ENCODE results near the gene TCEAL3. TPM values are rescaled to one million over a fixed set of nuclear protein-coding genes. Genes with fewer than 3 reads are reported as not detected.

Gene TCEAL3
- total and polyA plus RNA-seq, 10 of the 15 experiments (the other 5 are each of a cell fraction or from before 2014, with no cell fraction given) = 0.98 to 19.0 (median 11.7) TPM

DNA sequence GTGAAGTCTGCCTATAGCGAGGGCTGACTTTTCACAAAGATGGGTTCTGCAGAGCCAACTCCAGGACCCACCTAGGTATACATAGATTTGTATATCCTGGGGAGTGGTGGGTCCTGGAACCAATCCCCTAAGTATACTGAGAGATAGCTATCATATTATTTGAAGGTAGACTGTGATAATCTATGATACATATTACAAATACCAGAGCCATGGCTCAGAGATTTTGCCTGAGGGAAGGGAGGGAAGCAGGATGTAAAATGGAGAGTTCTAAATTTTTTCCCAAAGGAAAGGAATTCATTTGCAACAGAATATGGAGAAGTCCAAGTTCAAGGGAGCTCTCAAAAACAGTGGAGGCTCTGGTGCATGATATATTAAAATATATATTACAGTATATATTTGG, 7.2 kb downstream of the TCEAL3 start:
- no peak for ATAC-seq
- RAD21 ChIA-PET (ENCODE audit: unreplicated experiment) = no interaction called here
- no peak for DNase-seq (ENCODE audit: low read depth, low spot score)
- POLR2A ChIA-PET = no interaction called here
- no peak overlapping the region for H3K9ac ChIP-seq (ENCODE audit: control insufficient read depth, insufficient read depth, low read length)
- no peak overlapping the region for H2AFZ ChIP-seq (ENCODE audit: control insufficient read depth, low read depth, low read length)
- TF ChIP-seq IRF4 (IDR thresholded peaks at IDR 0.05; ENCODE audit: low read depth, low read length) (no peak), YBX1 (IDR thresholded peaks at IDR 0.05) (no peak), SUPT20H (IDR thresholded peaks at IDR 0.05; ENCODE audit: borderline replicate concordance, control insufficient read depth, low read depth, low read length) (no peak), SMC3 (IDR thresholded peaks at IDR 0.05; ENCODE audit: borderline replicate concordance, low read length) (no peak), TCF12 (IDR thresholded peaks at IDR 0.05; ENCODE audit: low read depth, low read length) (no peak), DPF2 (IDR thresholded peaks at IDR 0.05) (no peak)
- no peaks in the 10 kb centered on the region for H4K20me1 ChIP-seq (ENCODE audit: control insufficient read depth, insufficient read depth)
- no peaks in the 10 kb centered on the region for H3K27me3 ChIP-seq (replicated peaks in 1 of 2; ENCODE audit: control insufficient read depth in 2 of 2, insufficient read depth in 2 of 2, low read length in 1 of 2)
- FAIRE-seq = no peak
- BruUV-seq (replicated peaks) = no TSS peak
- H3K27ac ChIP-seq (ENCODE audit: control insufficient read depth, insufficient read depth) = no peak overlapping the region
- H3K79me2 ChIP-seq (ENCODE audit: control insufficient read depth, insufficient read depth, low read length) = no peaks in the 10 kb centered on the region
- SMC1A ChIA-PET (ENCODE audit: uncharacterized antibody, unreplicated experiment) = interaction anchor here (0.6 to 1.0 kb wide), 2 partner anchors 20 to 82 kb away, joined by 3 read pairs; no protein-coding TSS in a partner anchor
- intact Hi-C loops (cut with micrococcal nuclease; ENCODE audit: unreplicated experiment) (no loop called here), in situ Hi-C loops (cut with MboI) (no loop called here)
- CTCF ChIA-PET = no interaction called here
- H3K4me1 ChIP-seq (ENCODE audit: control insufficient read depth, insufficient read depth, low read length) = no peaks in the 10 kb centered on the region
- no peak overlapping the region for H3K4me2 ChIP-seq (ENCODE audit: control insufficient read depth, insufficient read depth)
- no peak overlapping the region for H3K4me3 ChIP-seq
- no peaks in the 10 kb centered on the region for H3K36me3 ChIP-seq (ENCODE audit: control insufficient read depth in 2 of 2, insufficient read depth in 2 of 2, low read length in 1 of 2)
- 42% methylated on average over 1 of the region's 1 CpG for WGBS (ENCODE audit: insufficient coverage, insufficient replicate concordance, low lambda C conversion rate, missing lambda C conversion rate)
- H3K9me3 ChIP-seq (replicated peaks; ENCODE audit: control insufficient read depth, insufficient read depth, low read length) = no peaks in the 10 kb centered on the region

DNA sequence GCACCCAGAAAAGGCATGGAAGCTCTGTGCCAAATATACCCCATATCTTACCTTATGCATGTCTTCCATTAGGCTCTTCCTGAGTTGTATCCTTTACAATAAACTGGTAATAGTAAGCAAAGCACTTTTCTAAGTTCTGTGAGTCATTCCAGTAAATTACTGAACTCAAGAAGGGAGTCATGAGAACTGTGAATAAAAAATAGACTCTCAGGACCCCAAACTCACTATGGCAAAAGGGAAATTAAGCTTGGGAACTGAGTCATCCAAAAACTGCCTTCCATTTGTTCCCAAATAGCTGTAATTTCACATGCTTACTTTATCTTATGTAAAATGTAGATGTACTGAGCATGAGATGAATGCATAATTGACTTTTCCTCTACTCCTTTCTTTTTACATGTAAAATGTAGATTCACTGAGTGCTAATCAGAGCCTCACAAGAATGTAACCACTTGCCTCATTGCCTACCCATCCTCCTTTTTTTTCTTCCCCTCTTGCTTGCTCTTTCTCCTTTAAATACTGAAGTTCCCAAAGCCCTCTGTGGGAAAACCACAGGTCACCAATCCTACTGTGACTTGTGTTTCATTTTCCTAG, 8.1 kb downstream of the TCEAL3 start:
- in situ Hi-C loops (cut with MboI) = no loop called here
- no peak for TF ChIP-seq MLLT1 (IDR thresholded peaks at IDR 0.05)
- no peak for TF ChIP-seq TCF12 (IDR thresholded peaks at IDR 0.05; ENCODE audit: low read depth, low read length)
- no peak for TF ChIP-seq CBFB (IDR thresholded peaks at IDR 0.05; ENCODE audit: low read depth)
- TF ChIP-seq YY1 (IDR thresholded peaks at IDR 0.05; ENCODE audit: low read depth, low read length) = no peak
- TF ChIP-seq EGR1 (IDR thresholded peaks at IDR 0.05; ENCODE audit: borderline replicate concordance in 1 of 2, low read depth in 2 of 2, low read length in 2 of 2) = no peak
- TF ChIP-seq BHLHE40 (IDR thresholded peaks at IDR 0.05; ENCODE audit: borderline replicate concordance in 1 of 2, low read depth in 2 of 2, low read length in 1 of 2) = no peak
- TF ChIP-seq KLF5 (IDR thresholded peaks at IDR 0.05; ENCODE audit: partially characterized antibody) = no peak
- no peak for TF ChIP-seq ZBTB33 (IDR thresholded peaks at IDR 0.05)
- TF ChIP-seq JUND (IDR thresholded peaks at IDR 0.05; ENCODE audit: low read depth, low read length) = no peak
- no peak for TF ChIP-seq NRF1 (conservative IDR thresholded peaks at IDR 0.05; ENCODE audit: low read depth, low read length)
- no peak for TF ChIP-seq KDM1A (IDR thresholded peaks at IDR 0.05; ENCODE audit: borderline replicate concordance)

More for the DNA sequence above, 8.1 kb downstream of the TCEAL3 start:
- SMC1A ChIA-PET (ENCODE audit: uncharacterized antibody, unreplicated experiment) = interaction anchor here (1.0 kb wide), 1 partner anchor 21 kb away, joined by 3 read pairs; no protein-coding TSS in a partner anchor
- Histone ChIP-seq H3K4me3 (no peak overlapping the region), H3K27ac (ENCODE audit: control insufficient read depth, insufficient read depth) (no peak overlapping the region), H3K27me3 (replicated peaks in 1 of 2; ENCODE audit: control insufficient read depth in 2 of 2, insufficient read depth in 2 of 2, low read length in 1 of 2) (no peaks in the 10 kb centered on the region), H3K9ac (ENCODE audit: control insufficient read depth, insufficient read depth, low read length) (no peak overlapping the region), H4K20me1 (ENCODE audit: control insufficient read depth, insufficient read depth) (no peaks in the 10 kb centered on the region), H3K79me2 (ENCODE audit: control insufficient read depth, insufficient read depth, low read length) (no peaks in the 10 kb centered on the region), H3K9me3 (replicated peaks; ENCODE audit: control insufficient read depth, insufficient read depth, low read length) (no peaks in the 10 kb centered on the region), H3K4me2 (ENCODE audit: control insufficient read depth, insufficient read depth) (no peak overlapping the region), H3K4me1 (ENCODE audit: control insufficient read depth, insufficient read depth, low read length) (no peaks in the 10 kb centered on the region), H2AFZ (ENCODE audit: control insufficient read depth, low read depth, low read length) (no peak overlapping the region), H3K36me3 (ENCODE audit: control insufficient read depth in 2 of 2, insufficient read depth in 2 of 2, low read length in 1 of 2) (no peaks in the 10 kb centered on the region)
- RAD21 ChIA-PET (ENCODE audit: unreplicated experiment) = no interaction called here
- no TSS peak for BruUV-seq (replicated peaks)
- DNase-seq (ENCODE audit: low read depth, low spot score) = no peak
- intact Hi-C loops (cut with micrococcal nuclease; ENCODE audit: unreplicated experiment) = no loop called here
- no peak for FAIRE-seq
- POLR2A ChIA-PET = no interaction called here
- CTCF ChIA-PET = interaction anchor here (2.2 kb wide), 1 partner anchor 11 kb away, joined by 6 read pairs; no protein-coding TSS in a partner anchor
- no peak for ATAC-seq

Data from GM12878 (cell line).